Osteoblast (primary cell): ENCODE data around the gene TMEM126B. TPM values are rescaled to one million over a fixed set of nuclear protein-coding genes. Genes with fewer than 3 reads are reported as not detected.
A peak's percentile ranks its signal among the peaks of the same experiment; 100 is the strongest.

ENCODE experiments used
- DNase-seq: peaks from one replicate; pipeline ENCODE4 v3.0.0; 2011; ENCODE audit warnings: low spot score, mixed read lengths; ENCODE audit not compliant: insufficient read length; ENCODE audit errors: missing footprints
- H2AFZ ChIP-seq: 2 replicates; pipeline ENCODE4 v1.6.0; 2011; ENCODE audit warnings: mild to moderate bottlenecking, low read length
- H3K27ac ChIP-seq: 2 replicates; pipeline ENCODE4 v1.5.1; 2011; ENCODE audit warnings: mild to moderate bottlenecking, low read depth, low read length, moderate library complexity
- H3K27me3 ChIP-seq: 2 replicates; pipeline ENCODE4 v1.6.0; 2012; ENCODE audit warnings: mild to moderate bottlenecking, control low read depth, inconsistent platforms, low read length, moderate library complexity; ENCODE audit not compliant: insufficient read depth
- H3K36me3 ChIP-seq: 2 replicates; pipeline ENCODE4 v1.5.1; 2011; ENCODE audit warnings: mild to moderate bottlenecking, low read length, control low read depth, moderate library complexity; ENCODE audit not compliant: insufficient read depth
- H3K4me1 ChIP-seq: 2 replicates; pipeline ENCODE4 v1.5.1; 2011; ENCODE audit warnings: mild to moderate bottlenecking, low read length, control low read depth, moderate library complexity; ENCODE audit not compliant: insufficient read depth
- H3K4me2 ChIP-seq: 2 replicates; pipeline ENCODE4 v1.6.0; 2011; ENCODE audit warnings: mild to moderate bottlenecking, low read length; ENCODE audit not compliant: insufficient read depth
- H3K4me3 ChIP-seq: fragments of 200-600 bp; sonication (generic); 3 replicates; pipeline ENCODE4 v1.5.1; 2012; ENCODE audit warnings: mild to moderate bottlenecking, low read length, inconsistent platforms; ENCODE audit not compliant: insufficient read depth
- H3K79me2 ChIP-seq: 2 replicates; pipeline ENCODE4 v1.6.0; 2012; ENCODE audit warnings: mild to moderate bottlenecking, low read length, control low read depth, inconsistent platforms; ENCODE audit not compliant: insufficient read depth
- H3K9me3 ChIP-seq: 2 replicates; pipeline ENCODE4 v1.5.1; 2011; ENCODE audit warnings: low read depth, low read length, control low read depth
- H4K20me1 ChIP-seq: 2 replicates; pipeline ENCODE4 v1.6.0; 2012; ENCODE audit warnings: mild to moderate bottlenecking, low read length, control low read depth; ENCODE audit not compliant: insufficient read depth
- total RNA-seq: library from RNA; depleted of rRNA; stranded (reverse); fragments of >200 nt; gene quantifications from 2 replicates; pipeline ENCODE4 v1.2.3, GENCODE V29; 2012
- TF ChIP-seq, protein P1 (sequence below): IDR thresholded peaks from 2 replicates; pipeline ENCODE4 v1.5.1; 2011; ENCODE audit warnings: mild to moderate bottlenecking, low read depth, low read length, moderate library complexity; ENCODE audit errors: extremely low read depth

The TMEM126B gene
- total RNA-seq, 1 donor, result 64.4 TPM

DNA sequence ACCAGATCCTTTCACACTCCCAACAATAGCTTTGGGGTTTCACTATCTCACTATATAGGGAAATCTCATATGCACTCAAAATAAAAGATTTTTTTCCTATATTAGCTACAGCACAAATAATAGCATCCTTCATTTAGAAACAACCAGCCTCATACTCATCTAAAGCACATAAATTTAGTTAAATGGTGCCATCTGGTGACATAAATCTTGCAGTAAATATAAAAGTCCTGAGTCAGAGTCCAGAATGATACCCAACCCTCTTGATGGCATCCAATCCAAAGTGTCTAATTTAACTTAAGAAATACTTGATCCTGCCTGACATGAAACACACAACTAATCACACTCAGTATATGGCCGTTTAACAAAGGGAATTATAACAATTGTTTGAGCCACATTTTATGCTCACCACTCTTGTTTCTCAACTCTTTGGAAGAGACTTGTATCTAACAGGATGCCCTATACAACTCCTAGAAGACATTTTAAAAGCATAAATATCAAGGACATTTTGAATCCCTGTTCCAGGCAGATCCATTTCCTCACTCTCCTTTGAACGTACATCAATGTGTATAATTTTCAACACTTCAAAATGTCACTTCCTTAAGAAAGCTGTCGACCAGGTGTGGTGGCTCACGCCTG lies 37.4 kb upstream of the TMEM126B start:
- Histone ChIP-seq H3K4me2 (no peak overlapping the region), H4K20me1 (no peaks in the 10 kb centered on the region), H3K27ac (no peak overlapping the region), H3K36me3 (no peaks in the 10 kb centered on the region), H3K27me3 (no peaks in the 10 kb centered on the region), H2AFZ (no peak overlapping the region), H3K4me1 (no peaks in the 10 kb centered on the region), H3K9me3 (no peaks in the 10 kb centered on the region), H3K4me3 (no peak overlapping the region), H3K79me2 (no peaks in the 10 kb centered on the region)
- TF ChIP-seq, protein P1, sequence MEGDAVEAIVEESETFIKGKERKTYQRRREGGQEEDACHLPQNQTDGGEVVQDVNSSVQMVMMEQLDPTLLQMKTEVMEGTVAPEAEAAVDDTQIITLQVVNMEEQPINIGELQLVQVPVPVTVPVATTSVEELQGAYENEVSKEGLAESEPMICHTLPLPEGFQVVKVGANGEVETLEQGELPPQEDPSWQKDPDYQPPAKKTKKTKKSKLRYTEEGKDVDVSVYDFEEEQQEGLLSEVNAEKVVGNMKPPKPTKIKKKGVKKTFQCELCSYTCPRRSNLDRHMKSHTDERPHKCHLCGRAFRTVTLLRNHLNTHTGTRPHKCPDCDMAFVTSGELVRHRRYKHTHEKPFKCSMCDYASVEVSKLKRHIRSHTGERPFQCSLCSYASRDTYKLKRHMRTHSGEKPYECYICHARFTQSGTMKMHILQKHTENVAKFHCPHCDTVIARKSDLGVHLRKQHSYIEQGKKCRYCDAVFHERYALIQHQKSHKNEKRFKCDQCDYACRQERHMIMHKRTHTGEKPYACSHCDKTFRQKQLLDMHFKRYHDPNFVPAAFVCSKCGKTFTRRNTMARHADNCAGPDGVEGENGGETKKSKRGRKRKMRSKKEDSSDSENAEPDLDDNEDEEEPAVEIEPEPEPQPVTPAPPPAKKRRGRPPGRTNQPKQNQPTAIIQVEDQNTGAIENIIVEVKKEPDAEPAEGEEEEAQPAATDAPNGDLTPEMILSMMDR, result peak; percentile 41
- peak; percentile 61 for DNase-seq

DNA sequence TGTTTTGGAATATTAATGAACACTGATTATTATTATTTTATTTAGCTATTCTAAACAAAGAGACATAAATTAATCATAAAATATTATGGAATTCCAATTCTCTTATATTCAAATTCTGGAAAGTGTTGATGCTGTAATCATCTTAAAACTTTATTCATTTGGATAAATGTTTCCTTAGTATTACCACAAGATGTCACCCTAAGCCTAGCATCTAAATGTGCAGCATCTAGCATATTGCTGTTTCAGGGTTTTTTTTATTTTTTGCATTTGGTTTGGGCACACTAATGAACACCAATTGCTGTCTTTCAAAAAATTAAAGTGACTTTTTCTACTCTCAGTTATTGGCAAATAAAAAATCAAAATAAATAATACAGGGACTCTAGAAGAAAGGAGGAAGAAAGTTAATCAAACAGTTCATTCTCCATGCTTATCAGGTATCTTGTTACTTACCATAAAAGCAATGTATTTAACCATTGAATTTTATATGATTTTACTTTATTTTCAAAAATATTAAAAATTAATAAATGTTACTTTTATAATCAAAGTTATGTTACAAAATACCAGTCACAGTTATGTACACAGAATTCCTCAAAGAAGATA lies 33.0 kb upstream of the TMEM126B start:
- Histone ChIP-seq H3K36me3 (no peaks in the 10 kb centered on the region), H3K4me1 (no peaks in the 10 kb centered on the region), H3K79me2 (no peaks in the 10 kb centered on the region), H3K27ac (no peak overlapping the region), H2AFZ (no peak overlapping the region), H4K20me1 (no peaks in the 10 kb centered on the region), H3K27me3 (no peaks in the 10 kb centered on the region), H3K9me3 (no peaks in the 10 kb centered on the region), H3K4me2 (no peak overlapping the region), H3K4me3 (no peak overlapping the region)
- no peak for DNase-seq
- TF ChIP-seq, protein P1, result peak; percentile 55

DNA sequence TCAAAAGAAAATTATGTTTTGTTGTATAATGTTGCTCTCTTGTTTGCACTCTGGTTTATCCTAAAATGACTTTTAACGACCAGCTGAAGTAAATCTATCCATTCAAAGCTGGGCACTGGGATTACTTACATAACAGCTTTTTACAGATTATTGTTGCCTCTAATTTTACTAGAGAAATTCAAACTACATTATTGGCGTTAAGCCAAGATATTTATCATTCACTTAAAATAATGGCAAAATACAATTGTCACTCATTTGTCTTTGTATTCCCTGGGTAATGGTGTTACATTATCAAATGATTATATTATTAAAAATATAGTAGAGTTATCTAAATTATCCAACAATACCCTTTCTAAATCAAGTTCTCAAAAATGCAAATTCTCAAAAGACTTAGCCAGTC lies 31.5 kb upstream of the TMEM126B start:
- Histone ChIP-seq H3K36me3 (no peaks in the 10 kb centered on the region), H3K27ac (no peak overlapping the region), H3K4me2 (no peak overlapping the region), H2AFZ (no peak overlapping the region), H3K79me2 (no peaks in the 10 kb centered on the region), H3K9me3 (no peaks in the 10 kb centered on the region), H3K4me1 (no peaks in the 10 kb centered on the region), H3K27me3 (no peaks in the 10 kb centered on the region), H3K4me3 (no peak overlapping the region), H4K20me1 (no peaks in the 10 kb centered on the region)
- TF ChIP-seq, protein P1, result no peak
- no peak for DNase-seq

DNA sequence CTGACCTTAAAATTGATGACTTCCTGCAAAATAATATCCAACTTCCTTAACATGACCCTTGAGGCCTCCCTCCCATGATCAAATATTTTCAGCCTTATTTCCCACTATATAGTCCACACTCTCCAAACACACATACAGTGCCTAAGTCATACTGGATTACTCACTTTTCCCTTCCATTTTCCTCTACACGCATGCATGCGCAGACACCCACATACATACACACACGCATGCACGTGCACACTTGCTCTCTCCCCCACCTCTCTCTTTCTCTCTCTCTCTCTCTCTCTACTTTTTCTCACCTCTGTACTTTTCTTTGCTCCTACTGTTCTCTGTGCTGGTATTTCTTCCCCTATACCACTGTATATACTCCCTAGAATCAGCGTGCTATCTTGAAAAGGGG lies 29.3 kb upstream of the TMEM126B start:
- Histone ChIP-seq H3K4me3 (no peak overlapping the region), H4K20me1 (no peaks in the 10 kb centered on the region), H3K27me3 (no peaks in the 10 kb centered on the region), H3K36me3 (no peaks in the 10 kb centered on the region), H3K4me2 (no peak overlapping the region), H2AFZ (no peak overlapping the region), H3K4me1 (no peaks in the 10 kb centered on the region), H3K27ac (no peak overlapping the region), H3K9me3 (no peaks in the 10 kb centered on the region), H3K79me2 (no peaks in the 10 kb centered on the region)
- DNase-seq, result no peak
- TF ChIP-seq, protein P1, result no peak
